A673 (cell line): ENCODE results near the gene RAB3GAP2. TPM values are rescaled to one million over a fixed set of nuclear protein-coding genes. Genes with fewer than 3 reads are reported as not detected.
A peak's percentile ranks its signal among the peaks of the same experiment; 100 is the strongest.

Experiments used
- BruUV-seq: library from RNA; stranded (reverse); fragments of 400-500 nt; replicated peaks from 2 replicates; lab custom pipeline; 2021; lab: Mats Ljungman, UMichigan
- CTCF ChIA-PET: fragments of 300-600 bp; sonication (Branson Sonifier 250); formaldehyde crosslinking; loops from one replicate; lab custom pipeline; 2022; ENCODE audit warnings: antibody characterized with exemption; lab: Charles Lee
- POLR2A ChIA-PET: fragments of 300-600 bp; sonication (Branson Sonifier 250); formaldehyde crosslinking; loops from one replicate; lab custom pipeline; 2022; ENCODE audit warnings: antibody characterized with exemption; ENCODE audit not compliant: low non-redundant PET; lab: Charles Lee
- DNase-seq: peaks from one replicate; pipeline ENCODE4 v3.0.0-alpha.2; 2015; ENCODE audit warnings: low spot score
- H3K27ac ChIP-seq: fragments of 200-600 bp; sonication (generic); 2 replicates; pipeline ENCODE4 v1.5.1; 2016; ENCODE audit warnings: mixed run types, low read depth, mild to moderate bottlenecking, mixed read lengths, antibody characterized with exemption, low read length; ENCODE audit not compliant: poor library complexity, severe bottlenecking
- H3K27me3 ChIP-seq: fragments of 200-600 bp; sonication (generic); replicated peaks from 2 replicates; pipeline ENCODE4 v1.6.1; 2017; ENCODE audit warnings: mixed run types, low read depth, mild to moderate bottlenecking, mixed read lengths, antibody characterized with exemption, low read length; ENCODE audit not compliant: insufficient read depth, poor library complexity
- H3K36me3 ChIP-seq: fragments of 200-600 bp; sonication (generic); 2 replicates; pipeline ENCODE4 v1.6.1; 2016; ENCODE audit warnings: mixed run types, mild to moderate bottlenecking, mixed read lengths, antibody characterized with exemption, low read length; ENCODE audit not compliant: insufficient read depth, poor library complexity, severe bottlenecking
- H3K4me1 ChIP-seq: fragments of 200-600 bp; sonication (generic); 2 replicates; pipeline ENCODE4 v1.6.1; 2017; ENCODE audit warnings: mixed run types, mild to moderate bottlenecking, mixed read lengths, antibody characterized with exemption, low read length; ENCODE audit not compliant: insufficient read depth, poor library complexity, severe bottlenecking
- H3K4me3 ChIP-seq: fragments of 200-600 bp; sonication (generic); 2 replicates; pipeline ENCODE4 v1.5.1; 2016; ENCODE audit warnings: low read depth, mixed run types, mild to moderate bottlenecking, mixed read lengths, low read length; ENCODE audit not compliant: poor library complexity, severe bottlenecking
- H3K9me3 ChIP-seq: fragments of 200-600 bp; sonication (generic); 2 replicates; pipeline ENCODE4 v1.6.1; 2016; ENCODE audit warnings: mixed run types, low read depth, mild to moderate bottlenecking, mixed read lengths, antibody characterized with exemption, low read length; ENCODE audit not compliant: poor library complexity, severe bottlenecking
- CTCF ChIP-seq: fragments of 300-800, 200-600 bp; sonication (generic); conservative IDR thresholded peaks from 2 replicates; pipeline ENCODE4 v1.5.1; 2017; ENCODE audit warnings: low read depth, mild to moderate bottlenecking, antibody characterized with exemption, low read length, moderate library complexity, mixed read lengths
- EZH2 ChIP-seq: fragments of 200-600 bp; sonication (generic); IDR thresholded peaks from 2 replicates; pipeline ENCODE4 v1.6.1; 2017; ENCODE audit warnings: borderline replicate concordance, low read depth, mild to moderate bottlenecking, mixed read lengths, antibody characterized with exemption, low read length; ENCODE audit not compliant: poor library complexity, severe bottlenecking
- intact Hi-C: fragments of 100-400 bp; cut with micrococcal nuclease; formaldehyde crosslinking; loops from one replicate; pipeline ENCODE4 v1.10.0; 2022; ENCODE audit not compliant: unreplicated experiment
- microRNA-seq: library from miRNA; unstranded; fragments of <30 nt; microRNA quantifications from one replicate; pipeline ENCODE4 v1.2.0, GENCODE V29; 2021
- total RNA-seq: library from RNA; stranded (reverse); gene quantifications from 2 replicates; pipeline ENCODE4 v1.2.3, GENCODE V29; 2021

Gene RAB3GAP2
- total RNA-seq, 1 experiment from 2014 or later = 43.8 TPM

- Histone ChIP-seq H3K36me3 (peaks cover 76% of the 10 kb centered on the region), H3K27me3 (no peaks in the 10 kb centered on the region), H3K9me3 (no peaks in the 10 kb centered on the region), H3K4me1 (peaks cover 5% of the 10 kb centered on the region), H3K27ac (no peak overlapping the region), H3K4me3 (no peak overlapping the region)
- intact Hi-C loops = no loop called here
- POLR2A ChIA-PET = no interaction called here
- no TSS peak for BruUV-seq
- DNase-seq = no peak
- CTCF ChIA-PET = no interaction called here
- TF ChIP-seq CTCF (no peak), EZH2 (no peak)
Observed at GRCh38 chr1:220099826-220100225, 172.4 kb downstream of the RAB3GAP2 start.

Small RNA genes within 50 kb of the gene (microRNA-seq; reads per million reads assigned to microRNA genes)
- gene MIR194-1 (2.4 reads per million), gene MIR215 (5.4 reads per million, percentile 18 among the genes with 10 or more reads in this experiment), gene MIR664A (125 reads per million, percentile 66 among the genes with 10 or more reads in this experiment)

Other genes starting within 250 kb of the RAB3GAP2 start
- gene EPRS1, start 225.9 kb downstream of the RAB3GAP2 start, total RNA-seq = 138 and 139 TPM in 2 replicates
- 23.5 and 25.5 TPM in 2 replicates for gene BPNT1, start 182.7 kb downstream of the RAB3GAP2 start, total RNA-seq
- 79.7 and 80.5 TPM in 2 replicates for gene IARS2, start 178.3 kb downstream of the RAB3GAP2 start, total RNA-seq